Measurements from ENCODE around the gene EEF1G.
"Not testable (repeated sequence)": the region's sequence is repeated elsewhere in the genome, so short reads cannot be mapped to it uniquely, and the experiment has no call there.

EEF1G gene

DNA sequence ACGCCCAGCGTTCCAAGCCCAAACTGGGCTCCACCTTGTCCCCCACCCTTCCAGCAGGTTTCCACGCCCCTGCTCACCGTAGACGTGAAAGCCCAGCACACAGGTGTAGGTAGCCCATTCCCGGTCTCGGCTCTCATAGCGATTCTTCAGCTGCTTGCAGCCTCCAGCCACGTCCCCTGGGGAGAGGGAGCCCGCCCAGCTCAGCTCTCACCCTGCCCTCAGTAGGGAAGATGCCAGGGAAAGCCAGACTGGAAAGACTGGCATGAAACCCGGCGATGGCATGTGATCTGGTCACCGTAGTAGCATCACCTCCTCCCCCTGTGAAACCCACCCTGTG lies 29.3 kb upstream of the EEF1G start:
- DNase-seq: no peak

DNA sequence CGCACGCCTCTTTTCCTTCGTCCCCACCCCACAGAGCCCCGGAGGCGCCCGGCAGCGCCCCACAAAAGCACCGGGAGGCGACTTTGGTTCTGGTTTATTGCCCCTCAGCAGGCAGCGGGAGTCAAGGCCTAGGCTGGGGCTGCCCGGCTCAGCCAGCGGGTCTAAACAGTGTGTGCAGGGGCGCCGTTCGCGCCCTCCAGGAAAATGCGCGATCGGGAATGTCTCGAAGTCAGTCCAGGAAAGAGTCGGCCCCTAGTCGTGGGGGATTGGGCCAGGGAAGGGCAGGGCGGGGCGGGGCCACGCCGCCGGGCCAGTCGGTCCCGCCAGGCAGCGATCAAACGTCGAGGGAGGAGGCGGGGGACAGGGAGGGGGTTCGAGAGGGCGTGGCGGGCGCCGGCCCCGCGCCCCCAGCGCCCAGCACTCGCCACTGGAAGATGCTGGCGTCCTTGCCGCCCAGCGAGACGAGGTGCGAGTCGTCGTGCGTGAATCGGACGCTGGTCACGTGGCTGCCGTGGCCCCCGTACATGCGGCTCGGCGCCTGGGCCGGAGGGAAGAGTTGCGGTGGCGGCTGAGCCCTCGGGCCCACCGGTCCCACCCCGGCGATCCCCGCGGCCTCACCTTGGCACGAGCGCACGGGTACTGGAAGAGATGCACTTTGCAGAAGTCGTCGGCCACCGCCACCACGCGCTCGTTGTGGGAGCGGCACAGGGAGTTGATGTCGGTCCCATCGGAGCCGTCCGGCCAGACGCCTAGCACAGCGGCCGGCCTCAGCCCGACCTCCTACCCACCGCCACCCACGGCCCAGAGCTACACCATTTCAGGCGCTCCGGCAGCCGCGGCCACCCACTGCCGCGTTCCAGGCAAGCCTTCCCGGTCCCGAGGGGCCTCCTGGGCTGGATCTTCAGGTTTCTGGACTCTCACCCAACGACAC lies 28.7 kb upstream of the EEF1G start:
- DNase-seq: no peak

DNA sequence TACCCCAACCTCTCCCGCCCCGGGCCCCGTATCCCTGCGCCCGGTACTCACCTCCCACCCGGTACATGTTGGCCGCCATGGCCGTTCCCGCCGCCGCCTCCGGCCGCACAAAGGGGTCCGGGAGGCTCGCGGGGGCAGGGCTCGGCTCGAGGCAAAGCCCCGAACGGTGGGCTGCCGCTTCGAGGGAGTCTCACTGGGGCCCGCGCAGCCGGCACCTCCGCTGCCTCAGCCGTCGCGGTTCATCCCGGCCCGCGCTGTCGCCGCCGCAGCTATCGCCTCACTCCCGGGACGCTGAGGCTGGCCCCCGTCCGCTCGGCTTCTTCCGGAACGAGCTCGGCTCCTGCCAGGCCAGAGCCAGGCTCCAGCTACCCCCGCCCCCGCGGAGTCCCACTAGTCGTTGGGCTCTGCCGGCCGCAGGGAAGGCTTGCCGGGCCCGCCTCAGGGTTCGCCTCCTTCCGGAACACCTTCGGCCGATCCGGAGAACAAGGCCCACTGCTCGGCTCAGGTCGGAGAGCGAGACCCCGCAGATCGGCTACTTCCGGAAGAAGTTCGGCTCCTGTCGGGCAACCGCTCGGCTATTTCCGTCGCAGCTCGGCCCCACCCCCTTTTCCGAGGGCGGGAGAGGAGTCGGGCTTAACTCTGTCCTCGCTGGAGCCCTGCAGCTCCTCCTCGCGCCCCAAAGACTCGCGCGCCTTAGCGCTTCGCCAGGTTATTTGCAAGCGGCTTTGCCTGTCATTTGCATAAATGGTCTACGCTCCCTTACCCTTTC lies 27.9 kb upstream of the EEF1G start, which contains the start of gene MTA2:
MTA2 (minus strand) TSS at position 494 of the 769 bp plus-strand sequence; CDS start at position 79, 415 bp downstream.
- DNase-seq: peak; percentile 99

DNA sequence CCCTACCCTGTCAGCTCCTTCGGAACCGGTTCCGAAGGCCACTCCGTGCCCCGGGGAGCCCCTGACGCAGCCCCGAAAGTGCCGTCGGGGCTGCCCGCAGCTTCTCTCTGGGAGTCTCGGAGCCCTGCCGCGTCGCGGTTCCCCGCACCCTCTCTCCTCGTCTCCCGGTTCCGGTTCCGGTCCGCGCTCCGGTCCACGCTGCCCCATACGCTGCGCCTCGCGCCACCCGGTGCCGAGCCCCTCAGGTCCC lies 27.4 kb upstream of the EEF1G start:
- DNase-seq: peak; percentile 37

DNA sequence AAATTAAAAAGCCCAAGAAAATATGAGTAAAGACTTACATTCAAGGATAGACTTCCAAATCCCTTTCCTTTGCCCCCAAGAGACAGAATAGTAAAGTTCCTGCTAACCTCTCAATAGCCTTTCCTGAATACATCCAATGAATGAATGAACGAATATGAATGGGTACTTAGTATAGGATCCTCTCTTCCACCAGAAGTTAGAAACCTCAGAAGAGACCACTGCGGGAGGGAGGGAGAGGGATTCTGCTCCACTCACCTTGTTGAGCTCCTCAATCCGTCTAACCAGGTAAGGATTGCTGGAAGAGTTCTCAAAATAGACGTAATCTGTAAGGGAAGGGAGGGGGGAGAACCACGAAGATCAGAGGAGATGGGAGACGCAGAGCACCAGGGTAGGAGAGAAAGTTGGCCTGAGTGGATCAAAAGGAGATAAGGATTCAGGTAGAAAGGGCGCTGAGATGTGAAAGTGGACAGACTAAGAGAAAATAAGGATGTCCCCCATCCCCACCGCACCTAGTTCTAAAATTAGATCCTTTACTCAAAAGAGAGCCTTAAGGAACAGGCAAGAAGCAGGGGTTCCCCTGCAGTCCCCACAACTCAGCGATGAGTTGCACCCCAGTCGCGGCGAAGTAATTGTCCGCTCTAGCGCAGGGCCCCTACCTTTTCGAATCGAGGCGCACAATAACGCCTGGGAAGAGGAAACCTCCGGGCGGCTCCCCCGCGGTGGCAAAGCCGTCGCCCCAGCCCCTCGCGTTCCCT lies 26.9 kb upstream of the EEF1G start:
- DNase-seq: no peak

- no peak for DNase-seq
Observed at GRCh38 chr11:62599901-62600300, 26.2 kb upstream of the EEF1G start.

GRCh38 chr11:62599069-62599696 lies 25.5 kb upstream of the EEF1G start:
- peak; percentile 89 for DNase-seq

DNA sequence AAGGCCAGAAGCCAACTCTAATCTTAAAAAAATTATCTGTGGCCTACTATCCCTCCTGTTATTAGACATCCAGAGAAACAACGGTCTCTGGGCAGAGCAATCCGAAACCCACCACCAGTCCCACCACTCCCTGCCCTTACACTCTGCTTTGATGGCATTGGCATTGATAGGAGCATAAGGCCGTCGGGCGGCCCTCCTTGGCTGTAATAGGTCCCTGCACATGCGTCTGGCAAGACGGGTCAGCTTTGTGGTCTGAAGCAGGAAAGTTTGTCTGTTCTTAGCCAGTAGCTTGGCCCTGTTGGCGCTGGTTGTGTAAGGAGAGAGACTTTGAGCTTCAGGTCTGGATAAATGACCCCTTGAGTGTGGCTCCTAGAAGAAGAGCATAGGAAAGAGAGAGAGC lies 21.4 kb upstream of the EEF1G start:
- no peak for DNase-seq

DNA sequence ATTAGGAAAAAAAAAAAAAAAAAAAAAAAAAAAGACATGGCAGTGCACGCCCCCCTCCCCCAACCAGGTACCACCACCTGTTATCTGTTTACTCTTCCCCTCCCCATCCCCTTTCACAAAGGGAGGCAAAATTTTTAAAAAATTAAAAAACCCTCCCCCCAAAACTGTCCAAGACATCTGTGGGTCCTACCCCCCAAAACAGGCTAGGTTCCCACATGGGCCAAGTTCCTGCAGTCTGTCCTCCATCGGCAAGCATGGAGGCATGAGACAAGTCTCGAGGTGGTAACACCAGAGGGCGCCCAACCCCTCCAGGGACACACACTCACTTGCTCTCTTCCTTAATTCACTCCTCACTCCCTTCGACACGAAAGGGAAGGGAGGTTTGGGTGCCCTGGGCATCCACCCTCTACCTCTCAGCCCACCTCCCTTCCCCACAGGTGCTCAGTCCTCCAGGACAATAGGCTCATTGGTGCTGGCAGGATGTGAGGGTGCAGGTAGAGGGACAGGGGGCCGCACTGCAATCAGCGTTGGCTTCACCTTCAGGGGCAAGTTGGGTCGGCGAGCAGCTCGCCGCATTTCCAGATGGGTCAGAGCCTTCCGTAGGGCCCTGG lies 19.8 kb upstream of the EEF1G start:
- DNase-seq: peak; percentile 69

- DNase-seq: no peak
Observed at GRCh38 chr11:62592989-62593421, 19.3 kb upstream of the EEF1G start.

DNA sequence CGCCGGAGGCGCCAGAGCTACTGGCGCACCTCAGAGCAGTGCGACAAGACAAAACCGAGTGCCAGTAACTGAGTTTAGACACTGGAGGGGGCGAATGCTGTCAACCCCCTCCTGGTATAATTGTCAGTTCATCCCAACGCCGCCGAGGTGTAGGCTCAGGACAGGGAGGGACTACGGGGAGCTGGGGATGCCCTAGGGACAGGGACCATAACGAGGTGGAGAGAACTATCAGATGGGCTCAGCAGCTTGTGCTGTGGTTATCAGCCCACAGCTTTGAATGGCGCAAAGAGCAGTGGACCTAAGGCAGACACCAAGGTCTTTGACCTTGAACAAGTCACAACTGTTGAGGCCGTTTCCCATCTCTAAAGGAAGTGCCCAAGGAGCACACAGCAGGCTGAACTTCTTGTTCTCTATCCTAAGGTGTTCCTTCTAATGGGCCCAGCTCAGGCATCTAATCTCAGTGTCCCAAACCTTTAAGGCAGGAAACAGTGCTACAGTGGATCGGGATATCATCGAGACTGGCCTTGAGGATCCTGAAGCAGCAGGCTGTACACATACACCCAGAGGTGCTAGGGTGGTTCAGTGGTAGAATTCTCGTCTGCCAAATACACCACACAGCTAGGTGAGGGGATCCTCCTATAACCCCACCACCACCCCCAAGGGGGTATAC lies 18.6 kb upstream of the EEF1G start:
- no peak for DNase-seq

DNA sequence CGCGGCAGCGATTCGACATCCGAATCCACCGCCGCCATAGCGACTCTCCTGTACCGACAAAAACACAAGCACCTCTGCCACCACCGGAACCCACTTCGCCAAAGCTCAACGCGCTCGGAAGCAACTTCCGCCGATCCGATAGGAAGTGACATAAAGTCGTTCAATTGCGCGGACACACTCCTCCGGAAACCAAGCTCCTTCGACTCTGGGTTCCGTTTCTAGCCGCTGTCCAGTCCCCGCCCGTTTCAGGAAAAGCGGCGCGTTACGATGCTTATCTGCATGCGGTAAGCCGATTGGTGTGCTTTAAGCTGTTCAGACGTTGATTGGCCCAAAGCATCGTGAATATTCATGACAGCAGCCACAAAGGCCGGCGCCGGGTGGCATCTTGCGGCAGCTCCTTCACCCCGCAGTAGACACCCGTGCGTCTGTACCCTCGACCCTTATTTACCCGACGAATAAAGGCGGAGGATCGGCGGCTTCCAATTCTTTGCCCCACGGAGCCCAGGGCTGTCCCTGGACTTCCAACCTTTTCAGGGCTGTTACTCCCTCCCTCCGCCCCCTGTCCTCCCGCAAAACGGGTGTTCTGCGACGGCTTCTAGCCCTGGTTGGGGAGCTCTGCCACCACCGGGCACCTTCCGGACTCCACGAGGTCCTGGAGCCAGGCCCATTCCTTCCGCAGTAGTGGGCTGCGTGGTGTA lies 17.9 kb upstream of the EEF1G start, which contains the start of gene TUT1:
TUT1 (minus strand) TSS at position 76 of the 698 bp plus-strand sequence; CDS start at position 38, 38 bp downstream.
- peak; percentile 89 for DNase-seq

DNA sequence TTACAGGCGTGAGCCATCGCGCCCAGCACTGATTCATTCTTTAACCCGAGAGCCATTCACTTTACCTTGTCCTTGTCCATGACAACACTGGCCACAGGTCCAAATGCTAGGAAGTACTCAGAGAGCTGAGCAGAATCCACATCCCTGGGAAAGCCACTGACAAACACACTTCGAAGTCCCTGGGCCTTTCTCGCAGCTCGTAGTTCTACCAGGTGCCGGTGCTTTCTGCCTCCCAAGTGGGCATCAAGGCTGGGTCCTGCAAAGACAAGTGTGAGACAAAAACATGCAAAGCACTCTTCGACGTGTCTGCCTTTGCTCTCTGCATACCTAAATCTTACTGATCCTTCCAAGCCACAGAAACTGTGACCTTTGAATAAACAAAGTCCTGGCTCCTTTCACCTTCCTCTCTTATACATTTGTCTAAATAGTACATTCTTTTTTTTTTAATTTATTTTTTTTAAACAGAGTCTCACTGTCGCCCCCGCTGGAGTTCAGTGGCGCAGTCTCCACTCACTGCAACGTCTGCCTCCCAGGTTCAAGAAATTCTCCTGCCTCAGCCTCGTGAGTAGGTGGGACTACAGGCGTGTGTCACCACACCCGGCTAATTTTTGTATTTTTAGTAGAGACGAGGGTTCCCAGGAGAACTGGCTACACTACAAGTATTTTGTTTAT lies 15.4 kb upstream of the EEF1G start:
- no peak for DNase-seq

- DNase-seq: not testable (repeated sequence)
Observed at GRCh38 chr11:62585356-62585755, 11.7 kb upstream of the EEF1G start.

- not testable (repeated sequence) for DNase-seq
Observed at GRCh38 chr11:62581735-62582134, 8.0 kb upstream of the EEF1G start.

GRCh38 chr11:62580959-62581715 lies 7.4 kb upstream of the EEF1G start:
- no peak for DNase-seq

GRCh38 chr11:62579252-62579651 lies 5.6 kb upstream of the EEF1G start:
- DNase-seq: no peak

DNA sequence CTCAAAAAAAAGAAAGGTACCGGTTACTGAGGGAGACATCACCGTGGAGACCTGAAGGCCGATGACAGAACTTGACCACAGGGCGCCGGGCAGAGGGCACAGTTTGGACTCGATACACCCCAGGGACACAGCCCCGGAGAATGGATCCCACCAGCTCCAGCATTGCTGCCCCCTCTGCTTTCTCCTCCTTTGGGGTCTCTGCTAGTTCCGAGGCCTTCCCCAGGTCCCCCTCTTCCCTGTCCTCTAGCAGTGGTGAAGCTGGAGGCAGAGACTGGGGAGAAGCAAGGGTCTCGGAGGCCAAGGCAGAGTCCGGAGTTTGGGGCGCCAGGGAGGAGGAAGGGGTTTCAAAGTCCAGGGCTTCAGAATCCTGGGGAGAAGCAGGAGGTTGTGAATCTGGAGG lies 4.8 kb upstream of the EEF1G start:
- no peak for DNase-seq

- DNase-seq: no peak
Observed at GRCh38 chr11:62577046-62577714, 3.5 kb upstream of the EEF1G start.
